Measurements from ENCODE around the gene FOXO1. TPM values are rescaled to one million over a fixed set of nuclear protein-coding genes. Genes with fewer than 3 reads are reported as not detected.

FOXO1 gene
- total and polyA plus RNA-seq, 2 of the 13 experiments (the other 11 are each of a cell fraction or from before 2014, with no cell fraction given): 8.1 to 13.1 TPM

DNA sequence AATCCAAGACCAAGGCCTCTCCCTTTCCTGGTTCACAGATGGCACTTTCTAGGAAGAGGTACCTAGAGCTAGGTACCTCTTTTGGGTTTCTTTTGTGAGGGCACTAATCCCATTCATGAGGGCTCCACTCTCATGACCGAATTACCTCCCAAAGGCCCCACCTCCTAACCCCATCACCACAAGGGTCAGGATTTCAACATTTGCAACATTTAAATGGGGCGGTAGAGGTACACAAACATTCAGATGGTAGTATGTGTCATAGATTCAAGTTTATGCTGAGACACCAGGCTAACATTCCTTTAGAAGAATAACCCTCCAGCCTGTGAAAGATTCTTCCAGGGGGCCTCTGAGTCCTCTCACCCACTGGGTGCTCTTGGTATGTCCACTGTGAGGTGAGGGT lies 116.3 kb downstream of the FOXO1 start:
- FAIRE-seq: no peak
- WGBS (ENCODE audit: low lambda C conversion rate): 40% methylated on average over 2 of the region's 2 CpGs
- TF ChIP-seq NFATC3 (CRISPR knock-in tag; IDR thresholded peaks at IDR 0.05): no peak
- TF ChIP-seq PAXIP1 (CRISPR knock-in tag; conservative IDR thresholded peaks at IDR 0.05): no peak
- TF ChIP-seq GLMP (CRISPR knock-in tag; IDR thresholded peaks at IDR 0.05; ENCODE audit: borderline replicate concordance): no peak
- TF ChIP-seq ZNF264 (CRISPR knock-in tag; IDR thresholded peaks at IDR 0.05): peak; percentile 97
- TF ChIP-seq PHF8 (CRISPR knock-in tag; IDR thresholded peaks at IDR 0.05): no peak
- TF ChIP-seq ZNF816 (CRISPR knock-in tag; IDR thresholded peaks at IDR 0.05; ENCODE audit: borderline replicate concordance): 0 out of 2 replicates have a peak, but pooled peaks have one; percentile 33
- TF ChIP-seq, protein P1, sequence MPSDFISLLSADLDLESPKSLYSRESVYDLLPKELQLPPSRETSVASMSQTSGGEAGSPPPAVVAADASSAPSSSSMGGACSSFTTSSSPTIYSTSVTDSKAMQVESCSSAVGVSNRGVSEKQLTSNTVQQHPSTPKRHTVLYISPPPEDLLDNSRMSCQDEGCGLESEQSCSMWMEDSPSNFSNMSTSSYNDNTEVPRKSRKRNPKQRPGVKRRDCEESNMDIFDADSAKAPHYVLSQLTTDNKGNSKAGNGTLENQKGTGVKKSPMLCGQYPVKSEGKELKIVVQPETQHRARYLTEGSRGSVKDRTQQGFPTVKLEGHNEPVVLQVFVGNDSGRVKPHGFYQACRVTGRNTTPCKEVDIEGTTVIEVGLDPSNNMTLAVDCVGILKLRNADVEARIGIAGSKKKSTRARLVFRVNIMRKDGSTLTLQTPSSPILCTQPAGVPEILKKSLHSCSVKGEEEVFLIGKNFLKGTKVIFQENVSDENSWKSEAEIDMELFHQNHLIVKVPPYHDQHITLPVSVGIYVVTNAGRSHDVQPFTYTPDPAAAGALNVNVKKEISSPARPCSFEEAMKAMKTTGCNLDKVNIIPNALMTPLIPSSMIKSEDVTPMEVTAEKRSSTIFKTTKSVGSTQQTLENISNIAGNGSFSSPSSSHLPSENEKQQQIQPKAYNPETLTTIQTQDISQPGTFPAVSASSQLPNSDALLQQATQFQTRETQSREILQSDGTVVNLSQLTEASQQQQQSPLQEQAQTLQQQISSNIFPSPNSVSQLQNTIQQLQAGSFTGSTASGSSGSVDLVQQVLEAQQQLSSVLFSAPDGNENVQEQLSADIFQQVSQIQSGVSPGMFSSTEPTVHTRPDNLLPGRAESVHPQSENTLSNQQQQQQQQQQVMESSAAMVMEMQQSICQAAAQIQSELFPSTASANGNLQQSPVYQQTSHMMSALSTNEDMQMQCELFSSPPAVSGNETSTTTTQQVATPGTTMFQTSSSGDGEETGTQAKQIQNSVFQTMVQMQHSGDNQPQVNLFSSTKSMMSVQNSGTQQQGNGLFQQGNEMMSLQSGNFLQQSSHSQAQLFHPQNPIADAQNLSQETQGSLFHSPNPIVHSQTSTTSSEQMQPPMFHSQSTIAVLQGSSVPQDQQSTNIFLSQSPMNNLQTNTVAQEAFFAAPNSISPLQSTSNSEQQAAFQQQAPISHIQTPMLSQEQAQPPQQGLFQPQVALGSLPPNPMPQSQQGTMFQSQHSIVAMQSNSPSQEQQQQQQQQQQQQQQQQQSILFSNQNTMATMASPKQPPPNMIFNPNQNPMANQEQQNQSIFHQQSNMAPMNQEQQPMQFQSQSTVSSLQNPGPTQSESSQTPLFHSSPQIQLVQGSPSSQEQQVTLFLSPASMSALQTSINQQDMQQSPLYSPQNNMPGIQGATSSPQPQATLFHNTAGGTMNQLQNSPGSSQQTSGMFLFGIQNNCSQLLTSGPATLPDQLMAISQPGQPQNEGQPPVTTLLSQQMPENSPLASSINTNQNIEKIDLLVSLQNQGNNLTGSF (CRISPR knock-in tag; IDR thresholded peaks at IDR 0.05): no peak
- no peak for TF ChIP-seq NFYC (CRISPR knock-in tag; IDR thresholded peaks at IDR 0.05)
- peak; percentile 65; the same call in 1 of the 2 replicates for TF ChIP-seq RARA (CRISPR knock-in tag; IDR thresholded peaks at IDR 0.05)
- no peak for TF ChIP-seq RELA (CRISPR knock-in tag; IDR thresholded peaks at IDR 0.05)
- TF ChIP-seq MYC (CRISPR knock-in tag; IDR thresholded peaks at IDR 0.05; ENCODE audit: borderline replicate concordance): no peak
- TF ChIP-seq, protein P2, sequence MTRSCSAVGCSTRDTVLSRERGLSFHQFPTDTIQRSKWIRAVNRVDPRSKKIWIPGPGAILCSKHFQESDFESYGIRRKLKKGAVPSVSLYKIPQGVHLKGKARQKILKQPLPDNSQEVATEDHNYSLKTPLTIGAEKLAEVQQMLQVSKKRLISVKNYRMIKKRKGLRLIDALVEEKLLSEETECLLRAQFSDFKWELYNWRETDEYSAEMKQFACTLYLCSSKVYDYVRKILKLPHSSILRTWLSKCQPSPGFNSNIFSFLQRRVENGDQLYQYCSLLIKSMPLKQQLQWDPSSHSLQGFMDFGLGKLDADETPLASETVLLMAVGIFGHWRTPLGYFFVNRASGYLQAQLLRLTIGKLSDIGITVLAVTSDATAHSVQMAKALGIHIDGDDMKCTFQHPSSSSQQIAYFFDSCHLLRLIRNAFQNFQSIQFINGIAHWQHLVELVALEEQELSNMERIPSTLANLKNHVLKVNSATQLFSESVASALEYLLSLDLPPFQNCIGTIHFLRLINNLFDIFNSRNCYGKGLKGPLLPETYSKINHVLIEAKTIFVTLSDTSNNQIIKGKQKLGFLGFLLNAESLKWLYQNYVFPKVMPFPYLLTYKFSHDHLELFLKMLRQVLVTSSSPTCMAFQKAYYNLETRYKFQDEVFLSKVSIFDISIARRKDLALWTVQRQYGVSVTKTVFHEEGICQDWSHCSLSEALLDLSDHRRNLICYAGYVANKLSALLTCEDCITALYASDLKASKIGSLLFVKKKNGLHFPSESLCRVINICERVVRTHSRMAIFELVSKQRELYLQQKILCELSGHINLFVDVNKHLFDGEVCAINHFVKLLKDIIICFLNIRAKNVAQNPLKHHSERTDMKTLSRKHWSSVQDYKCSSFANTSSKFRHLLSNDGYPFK (CRISPR knock-in tag; IDR thresholded peaks at IDR 0.05; ENCODE audit: borderline replicate concordance): no peak

More for the DNA sequence above, 116.3 kb downstream of the FOXO1 start:
- no peak overlapping the region for H2AFZ ChIP-seq (ENCODE audit: low read length)
- peak overlapping the region; percentile 42 for H3K4me2 ChIP-seq (ENCODE audit: low read depth, low read length)
- DNase-seq (ENCODE audit: low spot score) (peak; percentile 34), ATAC-seq (peak; percentile 9)
- H3K27ac ChIP-seq (ENCODE audit: extremely low read length, insufficient read depth, low read length): peak overlapping the region; percentile 32
- H4K20me1 ChIP-seq (ENCODE audit: insufficient read depth, low read length): no peaks in the 10 kb centered on the region
- ChIA-PET CTCF (ENCODE audit: low intra/inter-chr PET ratio, low total read pairs) (no interaction called here), POLR2A (interaction anchor here (1.5 kb wide), 1 partner anchor 13 kb away, joined by 10 read pairs; no protein-coding TSS in a partner anchor)
- H3K4me3 ChIP-seq (replicated peaks in 1 of 3; ENCODE audit: insufficient read depth in 1 of 3, low read depth in 2 of 3, low read length in 3 of 3): no peak overlapping the region
- no peaks in the 10 kb centered on the region for H3K27me3 ChIP-seq (ENCODE audit: control insufficient read depth in 1 of 2, insufficient read depth in 2 of 2, low read length in 2 of 2)
- H3K4me1 ChIP-seq (ENCODE audit: insufficient read depth, low read length): peaks cover 94% of the 10 kb centered on the region
- in situ Hi-C loops (cut with HindIII; ENCODE audit: extremely low pct_ligation_motif_present, low pct_unique_long_range_greater_than_20kb) (no loop called here), intact Hi-C loops (cut with micrococcal nuclease; ENCODE audit: unreplicated experiment) (no loop called here)
- no peak overlapping the region for H3K9ac ChIP-seq (ENCODE audit: insufficient read depth, low read depth, low read length)
- H3K79me2 ChIP-seq (ENCODE audit: insufficient read depth, low read length): peaks cover 19% of the 10 kb centered on the region
- no TSS peak for BruUV-seq (replicated peaks)
- H3K9me3 ChIP-seq (ENCODE audit: low read length): no peaks in the 10 kb centered on the region
- 0 out of 5 replicates have a peak, but pooled peaks cover 0 to 2% of the 10 kb centered on the region in 2 experiments for H3K36me3 ChIP-seq (replicated peaks in 1 of 2; ENCODE audit: control insufficient read depth in 1 of 2, insufficient read depth in 2 of 2, low read length in 2 of 2)
